Measurements from ENCODE around the gene IFNE. TPM values are rescaled to one million over a fixed set of nuclear protein-coding genes. Genes with fewer than 3 reads are reported as not detected.
"Not testable (repeated sequence)": the region's sequence is repeated elsewhere in the genome, so short reads cannot be mapped to it uniquely, and the experiment has no call there.

IFNE gene
- polyA plus RNA-seq, 4 donors: 0.10 to 0.31 TPM; not detected in 2

DNA sequence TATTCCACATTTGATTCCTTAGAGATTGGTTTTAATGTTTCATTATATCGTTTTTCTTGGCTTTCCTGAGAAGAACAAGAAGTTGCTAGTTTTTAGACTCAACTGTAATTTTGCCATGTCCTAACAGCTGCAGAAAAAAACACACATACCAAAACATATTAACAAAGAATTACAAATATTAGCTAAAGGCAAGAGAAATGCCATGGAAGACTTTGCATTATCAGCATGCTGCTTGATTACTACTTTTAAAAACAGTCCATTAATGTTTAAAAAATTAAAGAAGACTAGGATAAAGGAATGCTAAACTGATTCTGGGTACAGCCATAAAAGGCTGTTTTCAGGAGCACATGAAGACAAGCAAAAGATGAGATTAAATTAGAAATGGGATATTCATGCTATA lies 20.5 kb upstream of the IFNE start:
- no peak for DNase-seq (ENCODE audit: low read depth in 4 of 4, low spot score in 3 of 4)

DNA sequence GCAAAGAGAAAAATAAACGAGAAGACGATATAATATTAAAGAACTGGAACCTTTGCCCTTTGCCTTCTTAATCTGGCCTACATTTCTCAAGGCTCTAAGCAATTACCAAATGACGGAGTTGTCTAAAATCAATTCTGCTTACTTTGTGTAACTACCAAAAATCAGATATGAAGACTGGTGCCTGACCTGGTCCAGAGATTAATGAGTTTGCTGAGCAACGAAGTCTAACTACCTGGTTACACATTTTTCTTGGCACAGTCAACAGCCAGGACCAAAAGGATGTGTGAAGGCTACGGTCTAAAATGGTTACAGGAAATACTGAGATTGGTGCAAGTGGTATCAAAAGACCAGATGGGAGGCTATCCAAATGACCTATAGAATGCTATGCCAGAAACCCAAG lies 17.8 kb upstream of the IFNE start:
- no peak for DNase-seq (ENCODE audit: low read depth in 4 of 4, low spot score in 3 of 4)

DNA sequence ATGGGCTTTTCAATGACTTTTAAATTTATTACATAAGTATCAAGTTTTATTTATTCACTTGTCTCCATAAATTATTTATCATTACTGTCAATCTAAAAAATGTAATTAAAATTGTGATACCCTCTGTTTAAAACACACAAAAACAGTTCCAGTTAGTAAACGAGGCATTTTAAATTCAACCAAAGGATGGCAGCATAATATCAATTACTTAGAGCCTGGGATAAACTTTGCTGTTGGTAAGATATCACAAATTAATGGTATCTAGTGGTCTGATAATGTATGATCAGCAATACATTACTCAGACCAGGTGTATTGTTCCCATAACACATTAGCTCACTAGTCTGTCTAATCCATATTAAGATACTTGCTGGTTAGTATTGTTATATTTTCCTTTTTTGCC lies 9.6 kb upstream of the IFNE start:
- DNase-seq (ENCODE audit: low read depth in 4 of 4, low spot score in 3 of 4): no peak

DNA sequence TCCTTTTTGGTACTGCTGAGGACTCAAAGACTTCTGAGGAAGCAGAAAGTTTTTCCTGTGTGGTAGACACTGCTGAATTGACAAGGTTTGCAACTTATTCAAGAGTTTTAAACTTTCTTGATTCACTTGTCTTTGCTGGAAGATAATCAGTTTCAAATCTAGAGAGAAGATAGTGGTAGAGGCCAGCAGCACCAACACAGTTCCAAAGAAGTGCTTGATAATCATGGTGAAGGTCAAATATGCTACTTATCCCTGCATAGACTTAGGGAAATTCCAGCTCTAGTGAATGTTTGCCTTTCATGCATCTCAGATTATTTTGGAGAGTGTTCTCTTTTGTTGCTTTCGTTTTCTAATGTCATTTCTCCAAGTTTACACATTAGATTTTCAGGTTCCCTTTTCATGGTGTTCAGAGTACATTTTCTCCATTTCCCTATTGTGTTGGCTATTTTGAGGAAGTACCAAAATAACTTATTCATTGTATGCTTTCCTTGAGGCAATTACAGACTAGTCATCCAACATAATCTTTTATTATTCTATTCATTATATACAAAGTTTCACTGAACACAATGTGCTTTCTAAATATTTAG lies 550 bp downstream of the IFNE start:
- no peak for DNase-seq (ENCODE audit: low read depth in 4 of 4, low spot score in 3 of 4)

DNA sequence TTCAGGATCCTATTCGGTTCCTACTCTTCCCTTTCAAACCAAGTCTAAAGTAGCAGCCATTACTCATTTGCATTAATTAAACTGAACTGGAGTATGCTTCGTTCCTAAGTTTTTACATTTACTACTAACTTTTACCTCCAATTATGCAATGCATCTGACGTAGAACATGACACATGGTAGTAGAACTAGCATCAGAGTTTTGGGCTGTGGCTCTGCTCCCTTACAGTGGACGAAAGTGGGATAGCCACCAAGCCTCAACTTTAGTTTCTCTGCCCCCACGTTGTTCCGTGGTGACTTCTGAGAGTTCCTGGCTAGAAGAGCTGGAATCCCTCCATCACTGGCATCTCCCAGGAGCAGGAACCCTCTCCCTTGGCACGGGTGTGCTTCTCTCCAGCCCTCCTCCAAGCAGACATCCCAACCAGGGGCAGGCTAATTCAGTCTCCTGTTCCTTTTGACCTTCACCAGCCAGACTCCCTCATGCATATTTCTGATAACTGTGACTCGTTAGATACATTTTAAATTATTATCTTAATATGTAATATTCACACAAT lies 2.9 kb downstream of the IFNE start:
- no peak for DNase-seq (ENCODE audit: low read depth in 4 of 4, low spot score in 3 of 4)

DNA sequence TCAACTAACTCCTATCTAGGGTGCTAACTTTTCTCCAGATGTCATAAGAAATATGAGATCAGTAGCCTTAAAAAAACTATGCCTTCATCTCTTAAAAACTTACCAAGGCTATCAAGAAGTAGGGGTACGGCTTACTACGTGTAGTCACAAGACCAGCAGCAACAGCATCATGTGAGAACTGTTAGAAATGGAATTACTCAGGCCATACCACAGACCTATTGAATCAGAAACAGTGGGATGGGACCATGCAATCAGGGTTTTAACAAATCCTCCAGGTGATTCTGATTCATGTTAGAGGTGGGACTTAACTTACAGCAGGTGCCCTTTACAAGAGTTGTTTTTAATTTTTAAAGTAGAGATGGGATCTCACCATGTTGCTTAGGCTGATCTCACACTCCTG lies 4.6 kb downstream of the IFNE start:
- DNase-seq (ENCODE audit: low read depth in 4 of 4, low spot score in 3 of 4): no peak

DNA sequence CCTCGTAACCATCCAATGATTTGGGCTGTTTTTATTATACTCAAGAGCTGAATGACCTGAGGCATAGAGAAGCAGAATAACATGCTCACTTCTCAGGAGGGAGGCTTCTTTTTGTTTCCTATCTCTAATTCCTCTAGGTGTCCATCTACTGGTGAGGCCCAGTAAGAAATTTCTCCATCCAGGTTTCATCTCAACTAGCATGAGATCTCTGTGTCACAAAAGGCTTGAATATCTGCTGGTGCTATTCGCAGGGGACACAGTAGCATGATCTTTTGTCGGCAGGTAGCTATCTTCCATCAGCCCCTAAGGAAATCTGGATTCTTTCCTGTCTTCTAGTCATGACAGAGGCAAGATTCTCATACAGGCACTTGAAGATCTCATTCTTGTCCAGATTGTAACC lies 8.9 kb downstream of the IFNE start:
- DNase-seq (ENCODE audit: low read depth in 4 of 4, low spot score in 3 of 4): no peak

DNA sequence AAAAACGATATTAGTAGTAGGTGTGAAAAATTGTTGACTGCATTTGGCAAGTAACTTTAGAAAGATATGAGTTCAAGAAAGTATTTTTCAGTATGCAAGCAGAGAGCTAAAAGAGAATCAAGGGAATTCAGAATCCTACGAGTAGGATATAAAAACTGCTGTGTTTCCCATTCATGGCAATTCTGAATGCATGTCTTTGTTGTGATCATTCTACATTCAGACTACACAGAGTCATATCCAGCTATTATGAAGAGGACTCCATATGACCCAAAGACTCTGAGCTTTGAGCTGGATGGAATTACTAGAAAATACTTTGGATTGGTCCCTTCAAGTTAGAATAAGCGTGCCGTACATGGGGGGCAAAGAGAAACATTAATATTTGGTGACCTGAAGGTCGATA lies 12.0 kb downstream of the IFNE start:
- no peak for DNase-seq (ENCODE audit: low read depth in 4 of 4, low spot score in 3 of 4)

DNA sequence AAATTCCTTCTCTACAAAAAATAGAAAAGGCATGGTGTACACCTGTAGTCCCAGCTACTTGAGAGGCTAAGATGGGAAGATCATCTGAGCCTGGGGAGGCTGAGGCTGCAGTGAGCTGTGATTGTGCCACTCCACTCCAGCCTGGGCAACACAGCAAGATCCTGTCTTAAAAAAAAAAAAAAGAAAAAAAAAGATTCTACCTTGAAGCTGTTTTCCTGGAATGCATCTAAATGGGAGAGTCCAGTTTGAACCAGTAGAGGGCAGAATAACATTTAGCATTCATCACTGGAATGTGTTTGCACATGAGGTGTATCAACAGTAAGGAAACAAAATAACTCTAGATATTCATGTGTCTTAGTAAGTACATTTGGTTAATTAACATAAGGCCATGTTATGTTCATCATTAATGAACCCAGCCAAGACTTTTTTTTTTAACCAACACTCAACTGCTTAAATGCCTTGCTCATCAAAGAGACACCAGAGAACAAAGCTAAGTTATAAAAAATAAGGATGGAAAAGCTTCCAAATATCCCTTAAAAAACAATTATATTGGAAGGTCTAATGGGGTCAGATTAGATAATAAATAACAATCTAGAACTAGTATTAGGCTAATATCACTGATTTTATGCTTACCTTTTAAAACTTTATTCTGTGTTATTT lies 16.1 kb downstream of the IFNE start:
- DNase-seq (ENCODE audit: low read depth in 4 of 4, low spot score in 3 of 4): peak; percentile 5 to 20 (median 18)

DNA sequence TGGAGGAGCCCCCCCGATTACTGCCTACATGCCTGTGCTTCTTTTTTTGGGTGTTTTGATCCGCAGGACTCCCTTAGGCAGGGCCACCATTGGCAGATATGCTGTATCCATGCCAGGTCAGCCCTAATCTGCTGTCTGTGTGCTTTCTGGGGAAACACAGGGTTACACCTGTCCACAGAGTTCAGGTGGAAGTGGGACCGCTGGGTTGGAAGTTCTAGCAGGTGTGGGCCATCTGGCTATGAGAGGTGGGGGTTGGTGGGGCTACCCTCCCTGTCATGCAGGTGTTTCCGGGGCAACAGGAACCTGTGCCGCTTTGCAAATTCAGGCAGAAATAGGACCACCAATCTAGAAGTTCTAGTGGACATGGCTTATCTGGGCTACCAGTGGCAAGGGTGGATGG lies 17.0 kb downstream of the IFNE start:
- no peak for DNase-seq (ENCODE audit: low read depth in 4 of 4, low spot score in 3 of 4)

DNA sequence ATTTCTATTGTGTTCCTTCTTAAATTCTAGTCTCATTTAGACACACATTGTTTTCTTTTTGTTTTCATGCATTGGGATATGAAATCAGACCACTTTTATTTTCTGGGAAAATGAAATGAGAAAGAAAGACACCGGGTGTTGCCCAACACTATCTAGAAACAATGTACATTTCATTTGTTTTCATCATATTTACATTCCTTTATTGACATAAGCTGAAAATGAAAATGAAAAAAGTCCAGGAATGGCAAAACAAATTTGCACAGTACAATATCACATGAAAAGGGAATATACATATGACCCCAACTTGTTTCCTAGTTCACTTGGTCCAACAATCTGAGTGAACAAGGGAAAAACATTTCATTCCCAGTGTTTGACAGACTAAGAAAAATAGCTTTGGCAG lies 20.7 kb downstream of the IFNE start:
- no peak for DNase-seq (ENCODE audit: low read depth in 4 of 4, low spot score in 3 of 4)

DNA sequence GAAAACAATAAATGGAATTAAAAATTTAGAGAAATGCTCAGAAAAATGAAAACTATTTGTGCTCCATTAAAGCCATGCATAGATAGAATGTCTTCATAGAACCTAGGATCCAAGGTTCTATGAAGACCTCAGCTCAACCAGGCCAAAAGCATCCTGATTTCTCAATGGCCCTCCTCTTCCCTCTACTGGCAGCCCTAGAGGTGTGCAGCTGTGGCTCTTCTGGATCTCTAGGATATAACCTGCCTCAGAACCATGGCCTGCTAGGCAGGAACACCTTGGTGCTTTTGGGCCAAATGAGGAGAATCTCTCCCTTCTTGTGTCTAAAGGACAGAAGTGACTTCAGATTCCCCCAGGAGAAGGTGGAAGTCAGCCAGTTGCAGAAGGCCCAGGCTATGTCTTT lies 26.8 kb downstream of the IFNE start:
- no peak for DNase-seq (ENCODE audit: low read depth in 4 of 4, low spot score in 3 of 4)

DNA sequence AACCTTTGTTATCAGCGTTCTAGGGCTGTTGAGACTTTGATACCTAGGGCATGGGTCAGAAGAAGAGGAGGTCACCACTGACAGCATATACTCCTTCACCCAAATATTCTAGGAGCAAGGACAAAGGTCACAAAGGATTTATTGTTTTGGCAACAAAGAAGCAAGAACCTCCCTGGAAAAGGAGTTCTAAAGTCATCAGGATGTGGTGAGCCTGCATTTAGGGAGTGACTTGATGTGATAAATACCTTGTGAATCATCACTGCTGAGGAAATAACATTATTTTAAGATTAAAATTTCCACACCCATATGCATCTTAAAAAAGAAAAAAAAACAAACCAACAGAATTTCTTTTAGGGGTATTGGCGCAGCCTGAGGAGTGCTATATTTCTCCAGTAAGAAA lies 28.0 kb downstream of the IFNE start:
- DNase-seq (ENCODE audit: low read depth in 4 of 4, low spot score in 3 of 4): no peak

DNA sequence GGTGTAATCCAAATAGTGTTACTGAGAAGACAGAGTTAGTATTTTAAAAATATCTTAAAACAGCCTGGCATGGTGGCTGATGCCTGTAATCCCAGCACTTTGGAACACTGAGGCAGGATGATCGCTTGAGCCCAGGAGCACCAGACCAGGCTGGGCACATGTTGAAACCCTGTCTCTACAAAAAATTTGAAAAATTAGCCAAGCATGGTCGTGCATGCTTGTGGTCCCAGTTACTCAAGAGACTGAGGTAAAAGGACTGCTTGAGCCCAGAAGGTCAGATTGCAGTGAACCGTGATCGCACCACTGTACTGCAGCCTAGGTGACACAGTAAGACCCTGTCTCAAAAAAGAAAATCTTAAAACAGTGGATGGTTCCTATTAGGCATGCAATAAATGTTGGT lies 29.4 kb downstream of the IFNE start:
- no peak for DNase-seq (ENCODE audit: low read depth in 4 of 4, low spot score in 3 of 4)

DNA sequence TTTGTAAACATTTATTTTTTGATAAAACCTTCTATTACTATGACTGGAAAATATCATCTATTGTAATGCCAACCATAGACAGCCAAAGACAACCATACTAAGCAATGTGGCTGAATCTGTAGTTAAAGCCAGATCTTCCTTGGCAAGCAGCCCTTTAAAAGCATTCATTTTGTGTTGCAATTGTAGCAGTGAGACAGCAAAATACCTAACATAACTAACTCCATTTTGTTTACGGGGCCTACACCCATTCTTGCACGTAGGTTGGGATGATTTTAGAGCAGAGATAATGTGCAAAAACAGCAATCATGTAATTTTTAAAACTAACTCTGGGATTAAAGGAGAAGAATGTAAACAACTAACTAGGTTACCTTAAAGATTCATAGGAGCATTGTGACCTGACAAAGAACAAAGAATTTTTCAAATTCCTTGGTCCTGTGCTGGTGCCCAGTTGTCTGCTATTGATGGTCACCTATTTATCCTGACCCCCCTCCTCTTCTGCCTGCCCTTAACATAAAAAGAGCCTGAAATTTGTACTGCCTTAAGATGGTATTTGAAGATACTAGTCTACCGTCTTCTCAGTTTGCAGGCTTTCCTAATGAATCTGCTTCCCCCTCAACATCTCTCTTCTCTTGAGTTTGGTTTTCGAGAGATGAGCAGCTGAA lies 31.2 kb downstream of the IFNE start:
- no peak for DNase-seq (ENCODE audit: low read depth in 4 of 4, low spot score in 3 of 4)

DNA sequence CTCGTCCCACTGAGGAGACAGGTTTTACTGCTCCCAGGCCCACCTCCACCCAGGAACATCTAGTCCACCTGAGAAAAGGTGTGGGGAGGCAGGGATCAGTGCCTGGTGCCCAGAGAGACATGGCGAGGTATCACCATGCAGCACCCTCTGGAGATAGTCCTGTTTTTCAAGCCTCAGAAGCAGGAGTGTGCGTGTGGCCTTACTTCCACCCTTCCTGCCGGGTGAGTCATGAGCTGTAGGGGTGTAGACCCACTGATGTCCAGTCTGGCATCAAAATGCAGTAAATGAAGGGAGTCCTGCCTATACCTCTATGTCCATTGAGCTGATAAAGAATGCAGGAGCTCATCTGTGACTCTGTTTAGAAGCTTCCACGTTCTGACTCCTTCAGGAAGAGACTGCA lies 32.8 kb downstream of the IFNE start:
- not testable (repeated sequence) for DNase-seq (ENCODE audit: low read depth in 4 of 4, low spot score in 3 of 4)

DNA sequence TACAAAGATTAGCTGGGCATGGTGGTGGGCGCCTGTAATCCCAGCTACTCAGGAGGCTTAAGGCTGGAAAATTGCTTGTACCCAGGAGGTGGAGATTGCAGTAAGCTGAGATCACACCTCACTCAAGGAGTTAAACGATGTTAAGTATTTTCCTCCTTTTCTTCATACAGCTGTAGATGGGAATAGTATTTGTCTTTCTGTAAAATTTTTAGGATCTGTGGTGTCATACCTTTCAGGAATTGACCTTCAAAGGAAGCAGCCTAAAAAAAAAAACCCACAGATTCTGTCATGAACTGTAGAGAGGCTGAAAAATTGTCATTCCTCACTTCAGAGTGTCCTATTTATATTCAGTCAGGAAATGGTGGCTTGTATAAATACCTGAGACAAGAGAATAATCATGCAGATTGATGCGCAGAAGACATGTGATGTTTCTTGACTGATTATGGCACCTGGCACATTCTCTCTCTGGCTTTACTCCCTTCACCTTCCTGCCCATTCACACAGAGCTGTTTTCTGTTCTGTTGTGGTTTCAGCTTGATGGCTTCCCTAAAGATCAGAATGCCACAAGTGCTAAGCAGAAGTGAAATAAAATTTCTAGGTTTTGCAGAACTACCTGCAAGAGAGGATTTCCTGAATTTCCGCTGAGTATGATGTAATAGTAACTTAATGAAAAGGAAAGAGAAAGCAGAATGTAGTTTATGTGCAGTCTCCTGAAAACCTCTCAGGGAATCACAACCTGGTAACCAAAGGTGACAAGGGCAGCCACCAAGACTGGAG lies 38.1 kb downstream of the IFNE start:
- no peak for DNase-seq (ENCODE audit: low read depth in 4 of 4, low spot score in 3 of 4)

DNA sequence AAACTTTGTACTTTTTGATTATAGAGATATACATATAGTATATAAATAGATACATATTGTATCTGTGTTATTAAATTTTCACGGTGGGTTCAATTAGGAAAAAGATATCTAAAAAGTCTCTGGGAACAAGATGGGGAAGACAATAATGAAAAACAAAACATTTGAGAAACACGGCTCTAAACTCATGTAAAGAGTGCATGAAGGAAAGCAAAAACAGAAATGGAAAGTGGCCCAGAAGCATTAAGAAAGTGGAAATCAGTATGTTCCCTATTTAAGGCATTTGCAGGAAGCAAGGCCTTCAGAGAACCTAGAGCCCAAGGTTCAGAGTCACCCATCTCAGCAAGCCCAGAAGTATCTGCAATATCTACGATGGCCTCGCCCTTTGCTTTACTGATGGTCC lies 42.0 kb downstream of the IFNE start, which contains the start of gene IFNA1:
IFNA1 (plus strand) TSS at position 301 of the 400 bp plus-strand sequence; CDS start at position 370, 69 bp downstream.
- no peak for DNase-seq (ENCODE audit: low read depth in 4 of 4, low spot score in 3 of 4)

DNA sequence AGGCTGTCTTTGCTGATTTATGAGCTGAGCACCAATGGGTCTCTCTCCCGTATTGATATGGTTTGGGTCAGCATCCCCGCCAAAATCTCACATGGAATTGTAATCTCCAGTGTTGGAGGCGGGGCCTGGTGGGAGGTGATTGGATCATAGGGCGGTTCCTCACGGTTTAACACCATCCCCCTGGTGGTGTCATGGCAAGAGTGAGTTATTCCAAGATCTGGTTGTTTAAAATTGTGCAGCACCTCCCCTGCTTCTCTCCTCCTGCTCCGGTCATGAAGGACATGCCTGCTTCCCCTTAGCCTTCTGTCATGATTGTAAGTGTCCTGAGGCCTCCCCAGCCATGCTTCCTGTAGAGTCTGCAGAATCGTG lies 47.1 kb downstream of the IFNE start:
- DNase-seq (ENCODE audit: low read depth in 4 of 4, low spot score in 3 of 4): not testable (repeated sequence)

DNA sequence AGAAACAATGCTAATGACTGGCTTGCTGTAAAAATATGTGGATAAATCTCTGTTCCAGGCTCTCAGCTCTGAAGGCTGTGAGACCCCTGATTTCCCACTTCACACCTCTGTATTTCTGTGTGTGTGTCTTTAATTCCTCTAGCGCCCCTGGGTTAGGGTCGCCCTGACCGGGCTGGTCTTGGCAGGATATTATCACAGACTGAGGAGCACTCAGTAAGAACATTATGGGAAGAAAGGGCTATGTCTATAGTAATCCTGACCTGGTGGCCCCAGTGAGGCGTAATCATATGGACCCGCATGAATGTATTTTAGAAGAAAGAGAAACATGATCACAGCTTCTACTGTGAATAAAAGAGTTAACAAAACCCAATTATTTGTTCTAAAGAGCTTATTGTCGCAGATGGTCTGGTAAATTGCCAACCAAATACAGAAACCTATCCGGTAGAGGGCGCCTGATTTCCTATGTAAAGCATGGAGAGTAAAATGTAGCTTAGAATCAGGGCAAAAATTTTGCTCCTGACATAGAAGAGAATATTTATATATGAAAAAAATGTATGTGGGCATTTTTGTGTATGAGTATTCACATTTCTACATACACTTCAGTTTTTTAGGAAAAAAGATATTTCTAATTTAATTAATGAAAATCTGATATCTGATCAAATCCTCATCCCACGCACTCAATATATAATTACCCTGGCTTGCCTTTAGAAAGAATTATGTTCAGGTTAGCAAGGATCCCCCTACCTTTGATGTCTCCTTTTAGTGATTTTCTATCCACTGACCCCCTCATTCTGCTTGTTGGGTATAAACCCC lies 47.7 kb downstream of the IFNE start:
- DNase-seq (ENCODE audit: low read depth in 4 of 4, low spot score in 3 of 4): no peak

Data from right renal pelvis (tissue), 4 donors.